ENCODE results near the gene EIF2A.

Gene EIF2A

DNA sequence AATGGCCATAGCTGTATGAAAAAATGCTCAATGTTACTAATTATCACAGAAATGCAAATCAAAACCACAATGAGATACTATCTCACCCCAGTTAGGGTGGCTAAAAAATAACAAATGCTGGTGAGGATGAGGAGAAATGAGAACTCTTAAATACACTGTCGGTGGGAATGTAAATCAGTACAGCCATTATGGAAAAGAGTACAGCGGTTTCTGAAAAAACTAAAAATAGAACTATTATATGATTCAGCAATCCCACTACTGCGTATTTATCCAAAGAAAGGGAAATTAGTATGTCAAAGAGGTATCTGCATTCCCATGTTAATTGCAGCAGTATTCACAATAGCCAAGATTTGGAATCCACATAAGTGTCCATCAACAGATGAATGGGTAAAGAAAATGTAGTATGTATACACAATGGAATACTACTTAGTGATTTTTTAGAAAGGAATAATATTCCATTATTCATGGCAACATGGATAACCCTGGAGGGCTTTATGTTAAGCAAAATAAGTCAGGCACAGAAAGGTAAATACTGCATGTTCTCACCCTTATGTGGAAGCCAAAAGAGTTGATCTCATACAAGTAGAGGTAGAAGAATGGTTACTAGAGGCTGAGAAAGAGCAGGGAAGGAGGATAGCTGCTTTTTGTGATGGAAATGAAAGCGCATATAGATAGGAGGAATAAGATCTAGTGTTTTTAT is 35.3 kb upstream of the EIF2A start:
- TF ChIP-seq, protein P1, sequence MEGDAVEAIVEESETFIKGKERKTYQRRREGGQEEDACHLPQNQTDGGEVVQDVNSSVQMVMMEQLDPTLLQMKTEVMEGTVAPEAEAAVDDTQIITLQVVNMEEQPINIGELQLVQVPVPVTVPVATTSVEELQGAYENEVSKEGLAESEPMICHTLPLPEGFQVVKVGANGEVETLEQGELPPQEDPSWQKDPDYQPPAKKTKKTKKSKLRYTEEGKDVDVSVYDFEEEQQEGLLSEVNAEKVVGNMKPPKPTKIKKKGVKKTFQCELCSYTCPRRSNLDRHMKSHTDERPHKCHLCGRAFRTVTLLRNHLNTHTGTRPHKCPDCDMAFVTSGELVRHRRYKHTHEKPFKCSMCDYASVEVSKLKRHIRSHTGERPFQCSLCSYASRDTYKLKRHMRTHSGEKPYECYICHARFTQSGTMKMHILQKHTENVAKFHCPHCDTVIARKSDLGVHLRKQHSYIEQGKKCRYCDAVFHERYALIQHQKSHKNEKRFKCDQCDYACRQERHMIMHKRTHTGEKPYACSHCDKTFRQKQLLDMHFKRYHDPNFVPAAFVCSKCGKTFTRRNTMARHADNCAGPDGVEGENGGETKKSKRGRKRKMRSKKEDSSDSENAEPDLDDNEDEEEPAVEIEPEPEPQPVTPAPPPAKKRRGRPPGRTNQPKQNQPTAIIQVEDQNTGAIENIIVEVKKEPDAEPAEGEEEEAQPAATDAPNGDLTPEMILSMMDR (conservative IDR thresholded peaks at IDR 0.05; ENCODE audit: low read depth, low read length): no peak
- no peak for DNase-seq (ENCODE audit: low read depth)
- H3K4me3 ChIP-seq (ENCODE audit: low read length): no peak overlapping the region

GRCh38 chr3:150515210-150515609 is 31.4 kb upstream of the EIF2A start:
- TF ChIP-seq, protein P1 (conservative IDR thresholded peaks at IDR 0.05; ENCODE audit: low read depth, low read length): no peak
- no peak overlapping the region for H3K4me3 ChIP-seq (ENCODE audit: low read length)
- no peak for DNase-seq (ENCODE audit: low read depth)

DNA sequence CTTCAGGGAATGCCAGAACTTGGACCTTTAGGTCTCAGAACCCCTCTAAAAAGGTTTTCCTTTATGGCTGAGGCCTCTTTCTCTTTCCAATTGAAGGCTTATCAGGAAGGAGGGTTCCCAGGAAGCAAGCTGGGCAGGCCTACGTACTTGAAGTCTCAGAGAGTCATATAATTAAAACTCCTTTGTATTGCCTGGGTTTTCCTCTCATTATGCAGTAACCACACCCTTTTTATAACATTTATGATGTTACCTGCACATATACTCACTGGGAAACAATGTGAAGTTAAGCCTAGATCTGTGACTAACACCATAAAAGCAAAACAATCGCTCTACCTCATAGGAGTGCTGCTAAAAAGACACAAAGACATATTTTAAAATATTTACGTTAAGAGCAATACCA is 27.6 kb upstream of the EIF2A start:
- DNase-seq (ENCODE audit: low read depth): no peak
- TF ChIP-seq, protein P1 (conservative IDR thresholded peaks at IDR 0.05; ENCODE audit: low read depth, low read length): no peak
- H3K4me3 ChIP-seq (ENCODE audit: low read length): no peak overlapping the region

DNA sequence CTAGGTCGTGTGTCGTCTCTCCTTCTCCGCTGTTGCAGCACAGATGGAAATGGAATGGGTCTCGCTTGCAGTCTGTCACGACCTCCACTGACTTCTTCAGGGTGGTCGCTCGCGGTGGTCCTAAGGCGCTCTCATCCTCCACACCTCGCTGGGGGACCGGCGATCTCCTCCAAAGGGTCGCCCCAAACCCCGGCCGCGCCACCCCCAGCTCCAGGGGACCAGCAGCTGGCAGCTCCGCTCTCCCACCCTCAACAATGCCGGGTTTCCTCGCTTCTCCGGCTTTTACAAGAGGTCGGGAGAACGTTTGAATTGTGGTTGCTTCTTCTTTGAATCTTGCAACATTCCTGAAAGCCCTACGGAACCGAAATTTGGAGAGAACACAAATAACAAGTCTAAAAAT is 26.2 kb upstream of the EIF2A start:
- TF ChIP-seq, protein P1 (conservative IDR thresholded peaks at IDR 0.05; ENCODE audit: low read depth, low read length): no peak
- no peak overlapping the region for H3K4me3 ChIP-seq (ENCODE audit: low read length)
- DNase-seq (ENCODE audit: low read depth): no peak

DNA sequence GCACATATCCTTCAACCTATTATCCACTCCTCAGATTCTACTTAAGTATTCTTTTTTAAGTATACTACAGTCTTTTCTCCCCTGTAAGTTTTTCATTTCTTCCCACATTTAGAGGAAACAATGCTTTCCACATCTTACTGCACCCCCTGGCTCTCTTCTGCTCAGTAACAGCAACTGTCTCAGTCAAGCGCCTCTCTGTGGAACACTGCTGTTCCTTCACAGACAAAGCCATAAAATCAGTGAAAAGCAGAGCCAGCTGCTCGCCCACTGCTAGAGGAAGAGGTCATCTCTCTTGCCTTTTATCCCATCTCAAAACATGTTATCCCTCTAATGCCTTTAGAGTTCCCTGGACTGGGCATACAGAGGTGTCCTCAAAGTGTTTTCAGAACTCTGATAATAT is 25.1 kb upstream of the EIF2A start:
- H3K4me3 ChIP-seq (ENCODE audit: low read length): no peak overlapping the region
- no peak for DNase-seq (ENCODE audit: low read depth)
- TF ChIP-seq, protein P1 (conservative IDR thresholded peaks at IDR 0.05; ENCODE audit: low read depth, low read length): no peak

GRCh38 chr3:150523538-150523937 is 23.0 kb upstream of the EIF2A start:
- H3K4me3 ChIP-seq (ENCODE audit: low read length): no peak overlapping the region
- TF ChIP-seq, protein P1 (conservative IDR thresholded peaks at IDR 0.05; ENCODE audit: low read depth, low read length): no peak
- no peak for DNase-seq (ENCODE audit: low read depth)

DNA sequence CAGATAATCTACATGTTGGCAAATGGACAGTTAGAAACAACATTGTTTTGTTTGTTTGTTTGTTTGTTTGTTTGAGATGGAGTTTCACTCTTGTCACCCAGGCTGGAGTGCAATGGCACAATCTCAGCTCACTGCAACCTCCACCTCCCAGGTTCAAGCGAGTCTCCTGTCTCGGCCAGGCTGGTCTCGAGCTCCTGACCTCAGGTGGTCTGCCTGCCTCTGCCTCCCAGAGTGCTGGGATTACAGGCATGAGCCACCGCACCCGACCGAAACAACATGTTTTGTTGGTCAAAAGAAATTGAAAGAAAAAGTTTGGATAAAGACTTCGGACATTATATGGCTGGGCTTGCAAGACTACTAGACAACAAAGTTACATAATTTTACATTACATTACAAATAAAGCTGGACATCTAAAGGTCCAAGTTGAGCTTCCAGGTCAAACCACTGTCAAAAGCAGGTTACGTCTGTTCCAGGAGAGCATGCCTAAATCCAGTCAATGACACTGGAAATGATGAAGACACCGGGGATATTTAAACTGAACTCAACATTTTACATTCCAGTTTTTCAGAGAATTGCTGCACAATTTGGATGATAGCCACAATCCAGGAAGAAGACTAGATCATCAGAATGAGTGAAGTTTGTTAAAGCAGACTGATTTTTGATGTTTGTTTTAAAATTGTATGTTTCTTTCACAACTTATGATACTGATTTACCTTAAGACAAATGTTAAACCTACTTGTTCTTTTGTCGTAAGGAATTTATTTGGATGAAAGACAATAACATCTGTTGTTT is 18.9 kb upstream of the EIF2A start:
- no peak overlapping the region for H3K4me3 ChIP-seq (ENCODE audit: low read length)
- TF ChIP-seq, protein P1 (conservative IDR thresholded peaks at IDR 0.05; ENCODE audit: low read depth, low read length): no peak
- no peak for DNase-seq (ENCODE audit: low read depth)

Measured in retinal pigment epithelial cell (primary cell).